K562 (cell line): ENCODE measurements around the gene ARID3B. TPM values are rescaled to one million over a fixed set of nuclear protein-coding genes. Genes with fewer than 3 reads are reported as not detected.
A peak's percentile ranks its signal among the peaks of the same experiment; 100 is the strongest.

ENCODE experiments used
- ATAC-seq: fragments of 200-7000 bp; cut with Tn5 transposase; 3 replicates; pipeline ENCODE4 v1.9.1; 2020; ENCODE audit warnings: moderate library complexity
- BruUV-seq: library from RNA; stranded (reverse); fragments of 400-500 nt; replicated peaks from 2 replicates; lab custom pipeline; 2021; lab: Mats Ljungman, UMichigan
- CTCF ChIA-PET: fragments of 300-600 bp; formaldehyde crosslinking; extraction: SDS; loops from one replicate; lab custom pipeline; 2021; ENCODE audit warnings: low intra/inter-chr PET ratio; lab: Yijun Ruan, JAX
- POLR2A ChIA-PET: fragments of 300-600, 350-650 bp; sonication (Branson Sonifier 250); formaldehyde crosslinking; extraction: SDS; loops from one replicate; lab custom pipeline; 2021; ENCODE audit warnings: antibody characterized with exemption, inconsistent platforms; lab: Yijun Ruan, JAX
- DNase-seq, 4 experiments: peaks; one replicate each; pipeline versions ENCODE4 v3.0.0 to v3.0.0-alpha.2; 2011 to 2018; ENCODE audit warnings: low spot score in 3 of 4, mixed read lengths in 3 of 4; ENCODE audit errors: extremely low read depth in 1 of 4
- FAIRE-seq: peaks from 2 replicates; lab custom pipeline; 2011; peaks lifted over from hg19 to GRCh38; lab: Jason Lieb, UNC
- H2AFZ ChIP-seq: 2 replicates; pipeline ENCODE4 v1.6.0; 2011; ENCODE audit warnings: low read depth, low read length, control low read depth, inconsistent platforms
- H3K27ac ChIP-seq: fragments of 200-600 bp; 3 replicates; pipeline ENCODE4 v1.8.0; 2011; ENCODE audit warnings: low read depth, mild to moderate bottlenecking, control low read depth, inconsistent platforms, low read length, moderate library complexity, mixed read lengths; ENCODE audit errors: extremely low read depth
- H3K27me3 ChIP-seq, 2 experiments: fragments of 300-600 bp in 1 of 2; 2 replicates in 1 of 2; 3 replicates in 1 of 2; pipeline versions ENCODE4 v1.6.0 to v1.8.0; 2011; ENCODE audit warnings: inconsistent platforms in 2 of 2, low read length in 2 of 2, mild to moderate bottlenecking in 1 of 2, mixed read lengths in 1 of 2, moderate library complexity in 1 of 2; ENCODE audit not compliant: control insufficient read depth in 2 of 2, insufficient read depth in 2 of 2
- H3K36me3 ChIP-seq: fragments of 300-600 bp; 3 replicates; pipeline ENCODE4 v1.8.0; 2011; ENCODE audit warnings: mild to moderate bottlenecking, low read length, inconsistent platforms; ENCODE audit not compliant: control insufficient read depth, insufficient read depth
- H3K4me1 ChIP-seq, 2 experiments: fragments of 200-600 bp in 1 of 2; replicated peaks in 1 of 2; 2 replicates in 1 of 2; 3 replicates in 1 of 2; pipeline versions ENCODE4 v1.5.1 to v1.8.0; 2011; ENCODE audit warnings: inconsistent platforms in 2 of 2, low read length in 2 of 2, mild to moderate bottlenecking in 1 of 2, mixed read lengths in 1 of 2, moderate library complexity in 1 of 2; ENCODE audit not compliant: control insufficient read depth in 2 of 2, insufficient read depth in 2 of 2
- H3K4me2 ChIP-seq: 2 replicates; pipeline ENCODE4 v1.6.1; 2011; ENCODE audit warnings: low read length, control low read depth, inconsistent platforms, mixed read lengths; ENCODE audit not compliant: insufficient read depth
- H3K4me3 ChIP-seq: fragments of 200-600 bp; sonication (generic), shearing (Covaris generic); 2 replicates; pipeline ENCODE4 v1.5.1; 2016; ENCODE audit warnings: control low read depth, inconsistent platforms
- H3K79me2 ChIP-seq: fragments of 200-600 bp; 3 replicates; pipeline ENCODE4 v1.8.0; 2011; ENCODE audit warnings: low read length, inconsistent platforms; ENCODE audit not compliant: control insufficient read depth, insufficient read depth
- H3K9ac ChIP-seq, 2 experiments: 2 replicates each; pipeline versions ENCODE4 v1.6.0 to v1.6.1; 2011; ENCODE audit warnings: low read depth in 2 of 2, low read length in 2 of 2, control low read depth in 1 of 2, inconsistent platforms in 1 of 2, mild to moderate bottlenecking in 1 of 2, mixed read lengths in 1 of 2; ENCODE audit not compliant: insufficient read depth in 1 of 2
- H3K9me1 ChIP-seq: one replicate; pipeline ENCODE4 v1.6.0; 2011; ENCODE audit warnings: inconsistent platforms, mild to moderate bottlenecking, low read length, moderate library complexity; ENCODE audit not compliant: control insufficient read depth, insufficient read depth
- H3K9me3 ChIP-seq: replicated peaks from 2 replicates; pipeline ENCODE4 v1.5.1; 2011; ENCODE audit warnings: low read depth, low read length, inconsistent platforms; ENCODE audit not compliant: control insufficient read depth, insufficient read depth
- H4K20me1 ChIP-seq: replicated peaks from 2 replicates; pipeline ENCODE4 v1.6.1; 2011; ENCODE audit warnings: low read length, inconsistent platforms, mixed read lengths; ENCODE audit not compliant: control insufficient read depth, insufficient read depth
- ATF7 ChIP-seq: fragments of 450-650 bp; IDR thresholded peaks from 2 replicates; pipeline ENCODE4 v1.7.1; 2014; ENCODE audit warnings: mild to moderate bottlenecking, moderate library complexity
- CHD1 ChIP-seq: fragments of 200-600 bp; sonication (generic); IDR thresholded peaks from one replicate; pipeline ENCODE4 v1.6.1; 2012; ENCODE audit warnings: mild to moderate bottlenecking, moderate library complexity, low read length, inconsistent platforms
- E2F5 ChIP-seq: sonication (generic); formaldehyde crosslinking; IDR thresholded peaks from 2 replicates; pipeline ENCODE4 v1.8.0; 2022; ENCODE audit warnings: mild to moderate bottlenecking, missing genetic modification reagents
- FOXP1 ChIP-seq: sonication (generic); formaldehyde crosslinking; IDR thresholded peaks from 2 replicates; pipeline ENCODE4 v1.8.0; 2022; ENCODE audit warnings: mild to moderate bottlenecking, missing genetic modification reagents
- HMGN3 ChIP-seq: IDR thresholded peaks from 2 replicates; pipeline ENCODE4 v1.6.1; 2011; ENCODE audit warnings: borderline replicate concordance, low read depth, mild to moderate bottlenecking, mixed read lengths, low read length; ENCODE audit not compliant: insufficient read length; ENCODE audit errors: extremely low read depth
- NFE2L1 ChIP-seq: fragments of 450-650 bp; IDR thresholded peaks from 2 replicates; pipeline ENCODE4 v1.6.1; 2016; ENCODE audit warnings: missing genetic modification characterization, low read depth, mild to moderate bottlenecking, missing compliant biosample characterization, moderate library complexity, borderline replicate concordance
- NONO ChIP-seq, 2 experiments: fragments of 200-400 bp in 1 of 2; fragments of 450-650 bp in 1 of 2; formaldehyde crosslinking in 1 of 2; IDR thresholded peaks; 2 replicates each; pipeline ENCODE4 v1.6.1; 2017; ENCODE audit warnings: low read depth in 2 of 2, mild to moderate bottlenecking in 2 of 2, moderate library complexity in 2 of 2, low read length in 1 of 2
- PCBP1 ChIP-seq: fragments of 200-400 bp; formaldehyde crosslinking; IDR thresholded peaks from 2 replicates; pipeline ENCODE4 v1.6.1; 2018; ENCODE audit warnings: mild to moderate bottlenecking, low read depth, low read length; ENCODE audit not compliant: poor library complexity, severe bottlenecking
- RBFOX2 ChIP-seq: fragments of 200-400 bp; formaldehyde crosslinking; IDR thresholded peaks from 2 replicates; pipeline ENCODE4 v1.6.1; 2017; ENCODE audit warnings: low read depth, mild to moderate bottlenecking, low read length, moderate library complexity
- TAF1 ChIP-seq: IDR thresholded peaks from 2 replicates; pipeline ENCODE4 v1.6.1; 2011; ENCODE audit warnings: mild to moderate bottlenecking, low read length, moderate library complexity; ENCODE audit not compliant: insufficient read depth, control insufficient read depth, severe bottlenecking; ENCODE audit errors: extremely low read depth
- XRCC3 ChIP-seq: fragments of 450-650 bp; IDR thresholded peaks from 2 replicates; pipeline ENCODE4 v1.6.1; 2017; ENCODE audit warnings: mild to moderate bottlenecking, moderate library complexity
- WGBS: fragments of 100-300 bp; shearing (Covaris generic); methylation state at CpG from one replicate; pipeline ENCODE4 v1.1.6; 2016; ENCODE audit warnings: low coverage, mixed read lengths; ENCODE audit not compliant: insufficient coverage; ENCODE audit errors: missing lambda C conversion rate; 5-methylcytosine and 5-hydroxymethylcytosine counted together
- in situ Hi-C: fragments of 300-500 bp; cut with MboI; formaldehyde crosslinking; loops from 4 replicates; pipeline ENCODE4 v1.15.0; 2018; ENCODE audit warnings: inconsistent platforms, mixed read lengths
- intact Hi-C: fragments of 100-400 bp; cut with micrococcal nuclease; formaldehyde crosslinking; loops from 2 replicates; pipeline ENCODE4 v1.14.2; 2022
- polyA plus RNA-seq, 8 experiments: library from polyadenylated mRNA; depleted of rRNA in 4 of 8; stranded (reverse) in 5 of 8; unstranded in 3 of 8; fragments of >200 nt; fragmentation: Nextera tagmentation in 2 of 8; fragmentation: Illumina TruSeq in 1 of 8; extraction: Ambion mirVana in 2 of 8; extraction: Trizol in 1 of 8; gene quantifications; 2 replicates each; pipeline versions ENCODE4 v1.2.1 to v1.2.3, GENCODE V29; 2011 to 2014; ENCODE audit warnings: inconsistent platforms in 1 of 8, missing spikeins in 1 of 8
- total RNA-seq, 7 experiments: library from RNA; depleted of rRNA in 6 of 7; stranded (reverse); fragments of >200 nt in 6 of 7; fragmentation: Illumina TruSeq in 2 of 7; extraction: Trizol in 2 of 7; gene quantifications; 2 replicates each; pipeline versions ENCODE4 v1.2.1 to v1.2.3, GENCODE V29; 2011 to 2021; ENCODE audit warnings: low replicate concordance in 1 of 7
- TF ChIP-seq, protein P1 (sequence below): fragments of 450-650 bp; IDR thresholded peaks from 2 replicates; pipeline ENCODE4 v1.6.1; 2018; ENCODE audit not compliant: partially characterized antibody

Gene ARID3B
- total and polyA plus RNA-seq, 9 of the 15 experiments (the other 6 are each of a cell fraction or from before 2014, with no cell fraction given) = 0.32 to 15.1 (median 7.1) TPM

GRCh38 chr15:74613089-74613952 lies 72.3 kb downstream of the ARID3B start (continued):
- TF ChIP-seq RBFOX2 (no peak), CHD1 (no peak), HMGN3 (no peak), E2F5 (CRISPR knock-in tag) (no peak), TAF1 (no peak)

GRCh38 chr15:74613953-74614743 lies 73.1 kb downstream of the ARID3B start:
- Histone ChIP-seq H3K79me2 (peaks cover 42% of the 10 kb centered on the region), H3K27me3 (no peaks in the 10 kb centered on the region; a peak in 1 of 5 replicates), H4K20me1 (peaks cover 46% of the 10 kb centered on the region), H3K9ac (peak overlapping the region in 1 of 2 experiments; percentile 98; a peak in 1 of 4 replicates), H3K4me1 (peaks cover 32 to 57% of the 10 kb centered on the region in 2 experiments), H3K9me3 (no peaks in the 10 kb centered on the region), H2AFZ (peak overlapping the region; percentile 96), H3K4me3 (peak overlapping the region; percentile 89), H3K27ac (no peak overlapping the region), H3K9me1 (peaks cover 2% of the 10 kb centered on the region), H3K4me2 (peak overlapping the region; percentile 92), H3K36me3 (peaks cover 21% of the 10 kb centered on the region; the same call in 2 of the 3 replicates)
- WGBS = 11% methylated on average over 33 of the region's 38 CpGs
- intact Hi-C loops (loop anchor here (5.0 to 10.0 kb wide), 2 partner anchors 152 to 619 kb away; partner anchors contain the start of genes PML, STOML1 and UBL7), in situ Hi-C loops (loop anchor here (5.0 kb wide), 1 partner anchor 67 kb away; no protein-coding TSS in a partner anchor)
- DNase-seq (no peak), FAIRE-seq (peak; percentile 37), ATAC-seq (no peak)
- ChIA-PET POLR2A (interaction anchor here (0.5 to 9.7 kb wide), 5 partner anchors 10 to 37 kb away, joined by 3 to 111 read pairs (median 5); no protein-coding TSS in a partner anchor), CTCF (no interaction called here)
- no TSS peak for BruUV-seq
- peak; percentile 12 for TF ChIP-seq PCBP1
- TF ChIP-seq ATF7 = peak; percentile 38; the same call in 1 of the 2 replicates
- TF ChIP-seq, protein P1, sequence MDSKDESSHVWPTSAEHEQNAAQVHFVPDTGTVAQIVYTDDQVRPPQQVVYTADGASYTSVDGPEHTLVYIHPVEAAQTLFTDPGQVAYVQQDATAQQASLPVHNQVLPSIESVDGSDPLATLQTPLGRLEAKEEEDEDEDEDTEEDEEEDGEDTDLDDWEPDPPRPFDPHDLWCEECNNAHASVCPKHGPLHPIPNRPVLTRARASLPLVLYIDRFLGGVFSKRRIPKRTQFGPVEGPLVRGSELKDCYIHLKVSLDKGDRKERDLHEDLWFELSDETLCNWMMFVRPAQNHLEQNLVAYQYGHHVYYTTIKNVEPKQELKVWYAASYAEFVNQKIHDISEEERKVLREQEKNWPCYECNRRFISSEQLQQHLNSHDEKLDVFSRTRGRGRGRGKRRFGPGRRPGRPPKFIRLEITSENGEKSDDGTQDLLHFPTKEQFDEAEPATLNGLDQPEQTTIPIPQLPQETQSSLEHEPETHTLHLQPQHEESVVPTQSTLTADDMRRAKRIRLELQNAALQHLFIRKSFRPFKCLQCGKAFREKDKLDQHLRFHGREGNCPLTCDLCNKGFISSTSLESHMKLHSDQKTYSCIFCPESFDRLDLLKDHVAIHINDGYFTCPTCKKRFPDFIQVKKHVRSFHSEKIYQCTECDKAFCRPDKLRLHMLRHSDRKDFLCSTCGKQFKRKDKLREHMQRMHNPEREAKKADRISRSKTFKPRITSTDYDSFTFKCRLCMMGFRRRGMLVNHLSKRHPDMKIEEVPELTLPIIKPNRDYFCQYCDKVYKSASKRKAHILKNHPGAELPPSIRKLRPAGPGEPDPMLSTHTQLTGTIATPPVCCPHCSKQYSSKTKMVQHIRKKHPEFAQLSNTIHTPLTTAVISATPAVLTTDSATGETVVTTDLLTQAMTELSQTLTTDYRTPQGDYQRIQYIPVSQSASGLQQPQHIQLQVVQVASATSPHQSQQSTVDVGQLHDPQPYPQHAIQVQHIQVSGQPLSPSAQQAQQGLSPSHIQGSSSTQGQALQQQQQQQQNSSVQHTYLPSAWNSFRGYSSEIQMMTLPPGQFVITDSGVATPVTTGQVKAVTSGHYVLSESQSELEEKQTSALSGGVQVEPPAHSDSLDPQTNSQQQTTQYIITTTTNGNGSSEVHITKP = peak; percentile 91
- TF ChIP-seq NONO (IDR thresholded peaks at IDR 0.05; ENCODE audit: low read depth in 2 of 2, low read length in 1 of 2) = 0 out of 4 replicates have a peak, but pooled peaks of 1 of the 2 experiments have one; percentile 10
- TF ChIP-seq FOXP1 (CRISPR knock-in tag) = 0 out of 2 replicates have a peak, but pooled peaks have one; percentile 0
- TF ChIP-seq XRCC3 = no peak
- TF ChIP-seq NFE2L1 (tag) = no peak
